Measurements from ENCODE around the gene COPS7B. TPM values are rescaled to one million over a fixed set of nuclear protein-coding genes. Genes with fewer than 3 reads are reported as not detected.

The COPS7B gene
- total and polyA plus RNA-seq, 9 of the 15 experiments (the other 6 are each of a cell fraction or from before 2014, with no cell fraction given) = 6.0 to 50.7 (median 21.8) TPM

DNA sequence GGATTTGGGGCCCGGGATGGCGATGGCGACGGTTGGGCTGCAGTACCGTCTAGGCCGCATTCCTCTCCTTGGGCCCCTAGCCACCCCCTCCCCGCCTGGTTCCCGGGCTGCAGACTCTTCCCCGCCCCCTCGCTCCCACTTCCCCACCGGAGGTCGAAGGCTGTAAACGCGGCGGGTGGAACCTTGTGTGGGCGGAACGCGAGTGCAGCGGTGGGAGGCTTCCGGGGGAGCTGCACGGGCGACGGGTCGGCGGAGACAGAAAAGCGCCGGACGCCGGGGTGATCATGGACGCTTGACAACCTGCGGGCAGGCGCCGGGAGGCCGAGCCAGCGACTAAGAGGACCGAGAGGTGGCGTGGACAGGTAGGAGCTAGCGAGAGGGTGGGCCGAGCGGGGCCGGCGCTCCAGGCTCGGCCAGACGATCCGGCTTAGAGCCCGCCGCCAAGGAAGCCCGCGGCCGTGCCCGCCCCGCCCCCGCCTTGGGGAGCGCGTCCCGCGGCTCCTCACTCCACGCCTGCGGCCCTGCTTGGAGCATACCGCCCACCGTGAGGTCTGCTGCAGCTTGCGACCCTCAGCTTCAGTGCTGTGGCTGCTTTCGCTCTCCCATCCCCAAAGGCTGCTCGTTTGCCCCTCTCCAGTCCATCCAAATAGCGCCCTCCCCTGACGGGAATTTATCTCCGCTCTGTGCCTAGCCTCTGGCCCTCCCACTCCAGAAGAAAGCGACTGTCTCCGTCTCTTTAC is at the start of gene COPS7B (continued):
- TF ChIP-seq NEUROD1 (IDR thresholded peaks at IDR 0.05; ENCODE audit: borderline replicate concordance, low read depth, low read length, partially characterized antibody) = peak; percentile 87
- peak; percentile 60 for TF ChIP-seq TEAD4 (IDR thresholded peaks at IDR 0.05; ENCODE audit: low read length)
- TF ChIP-seq TEAD4 (CRISPR knock-in tag; IDR thresholded peaks at IDR 0.05; ENCODE audit: borderline replicate concordance) = no peak
- TF ChIP-seq, protein P1, sequence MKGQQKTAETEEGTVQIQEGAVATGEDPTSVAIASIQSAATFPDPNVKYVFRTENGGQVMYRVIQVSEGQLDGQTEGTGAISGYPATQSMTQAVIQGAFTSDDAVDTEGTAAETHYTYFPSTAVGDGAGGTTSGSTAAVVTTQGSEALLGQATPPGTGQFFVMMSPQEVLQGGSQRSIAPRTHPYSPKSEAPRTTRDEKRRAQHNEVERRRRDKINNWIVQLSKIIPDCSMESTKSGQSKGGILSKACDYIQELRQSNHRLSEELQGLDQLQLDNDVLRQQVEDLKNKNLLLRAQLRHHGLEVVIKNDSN (CRISPR knock-in tag; IDR thresholded peaks at IDR 0.05) = no peak
- peak; percentile 69 for TF ChIP-seq NR2C1 (IDR thresholded peaks at IDR 0.05)
- peak; percentile 88 for TF ChIP-seq NR2C1 (tag; IDR thresholded peaks at IDR 0.05)
- peak; percentile 84 for TF ChIP-seq TAF9B (IDR thresholded peaks at IDR 0.05; ENCODE audit: partially characterized antibody)
- TF ChIP-seq ZNF316 (IDR thresholded peaks at IDR 0.05) = 0 out of 2 replicates have a peak, but pooled peaks have one; percentile 19
- no peak for TF ChIP-seq ADNP (tag; IDR thresholded peaks at IDR 0.05)
- peak; percentile 83 for TF ChIP-seq SAP30 (IDR thresholded peaks at IDR 0.05; ENCODE audit: borderline replicate concordance, insufficient read depth, low read depth, low read length, poor library complexity, severe bottlenecking)
- TF ChIP-seq ZNF212 (CRISPR knock-in tag; IDR thresholded peaks at IDR 0.05) = no peak
- no peak for TF ChIP-seq NELFE (IDR thresholded peaks at IDR 0.05; ENCODE audit: insufficient read depth, insufficient read length)
- TF ChIP-seq SIN3A (IDR thresholded peaks at IDR 0.05; ENCODE audit: borderline replicate concordance in 2 of 2, control insufficient read depth in 1 of 2, low read depth in 2 of 2, low read length in 2 of 2) = peak in 1 of 2 experiments; percentile 78; a peak in 2 of 4 replicates
- TF ChIP-seq PML (IDR thresholded peaks at IDR 0.05; ENCODE audit: low read length) = peak; percentile 39; the same call in 1 of the 2 replicates
- no peak; the same call in 1 of the 2 replicates for TF ChIP-seq TCF7 (IDR thresholded peaks at IDR 0.05; ENCODE audit: borderline replicate concordance)
- no peak for TF ChIP-seq KAT2B (IDR thresholded peaks at IDR 0.05; ENCODE audit: low read depth, low read length)
- no peak for TF ChIP-seq ZNF699 (CRISPR knock-in tag; IDR thresholded peaks at IDR 0.05; ENCODE audit: insufficient replicate concordance)
- TF ChIP-seq SMAD3 (CRISPR knock-in tag; conservative IDR thresholded peaks at IDR 0.05) = no peak
- TF ChIP-seq TAF7 (tag; IDR thresholded peaks at IDR 0.05) = peak; percentile 66; the same call in 1 of the 2 replicates
- peak; percentile 40 for TF ChIP-seq PRPF4 (IDR thresholded peaks at IDR 0.05; ENCODE audit: insufficient read depth, low read depth, low read length, poor library complexity, severe bottlenecking)
- TF ChIP-seq ZFP30 (CRISPR knock-in tag; IDR thresholded peaks at IDR 0.05; ENCODE audit: borderline replicate concordance) = no peak
- TF ChIP-seq ZSCAN29 (IDR thresholded peaks at IDR 0.05) = no peak
- peak; percentile 59 for TF ChIP-seq JUND (IDR thresholded peaks at IDR 0.05; ENCODE audit: borderline replicate concordance, low read depth, low read length)
- no peak for TF ChIP-seq JUND (tag; IDR thresholded peaks at IDR 0.05; ENCODE audit: borderline replicate concordance, low read depth, low read length)
- peak; percentile 85; the same call in 1 of the 2 replicates for TF ChIP-seq NR1H2 (CRISPR knock-in tag; IDR thresholded peaks at IDR 0.05)
- TF ChIP-seq STAT5B (CRISPR knock-in tag; IDR thresholded peaks at IDR 0.05) = no peak
- TF ChIP-seq CBFA2T3 (IDR thresholded peaks at IDR 0.05) = no peak
- TF ChIP-seq ZKSCAN1 (IDR thresholded peaks at IDR 0.05; ENCODE audit: low read depth, low read length) = peak; percentile 23; the same call in 1 of the 2 replicates
- peak in 1 of 2 experiments; percentile 82; a peak in 2 of 4 replicates for TF ChIP-seq HDAC1 (IDR thresholded peaks at IDR 0.05)
- TF ChIP-seq DIDO1 (tag; IDR thresholded peaks at IDR 0.05; ENCODE audit: low read depth) = peak; percentile 96
- peak; percentile 88 for TF ChIP-seq HMGN3 (IDR thresholded peaks at IDR 0.05; ENCODE audit: borderline replicate concordance, extremely low read depth, insufficient read length, low read depth, low read length)
